CD4-positive, CD25-positive, alpha-beta regulatory T cell (primary cell): Measurements from ENCODE around the gene BDKRB2. TPM values are rescaled to one million over a fixed set of nuclear protein-coding genes. Genes with fewer than 3 reads are reported as not detected.

Experiments
- ATAC-seq, 2 donors: fragments of 150-1000 bp; cut with Tn5 transposase; one replicate each; pipeline ENCODE4 v1.10.0; 2021; ENCODE audit warnings: low read depth in 2 of 2, moderate number of reproducible peaks in 2 of 2, moderate library complexity in 1 of 2
- DNase-seq, 3 donors: peaks; one replicate each; pipeline versions ENCODE4 v3.0.0 to v3.0.0-alpha.2; 2012 to 2022; ENCODE audit warnings: mixed read lengths in 1 of 3
- H3K27ac ChIP-seq: one replicate; pipeline ENCODE4 v1.7.0; 2013; ENCODE audit warnings: mild to moderate bottlenecking, low read length; ENCODE audit not compliant: insufficient read depth, poor library complexity, severe bottlenecking
- H3K27me3 ChIP-seq: one replicate; pipeline ENCODE4 v1.7.0; 2013; ENCODE audit warnings: low read length; ENCODE audit not compliant: control insufficient read depth, insufficient read depth
- H3K36me3 ChIP-seq: one replicate; pipeline ENCODE4 v1.7.0; 2013; ENCODE audit warnings: mild to moderate bottlenecking, low read length, moderate library complexity; ENCODE audit not compliant: control insufficient read depth, insufficient read depth
- H3K4me1 ChIP-seq: 2 replicates; pipeline ENCODE4 v1.7.0; 2013; ENCODE audit warnings: mild to moderate bottlenecking, low read length; ENCODE audit not compliant: insufficient read depth, control insufficient read depth, poor library complexity, severe bottlenecking
- H3K4me3 ChIP-seq: one replicate; pipeline ENCODE4 v1.7.0; 2013; ENCODE audit warnings: low read depth, mild to moderate bottlenecking, low read length, moderate library complexity
- H3K9me3 ChIP-seq, 2 experiments: 1 replicate in 1 of 2; 2 replicates in 1 of 2; pipeline ENCODE4 v1.7.0; 2013; ENCODE audit warnings: low read length in 2 of 2, mild to moderate bottlenecking in 1 of 2, moderate library complexity in 1 of 2; ENCODE audit not compliant: control insufficient read depth in 2 of 2
- H3K27ac Mint-ChIP-seq, 3 donors: one replicate each; pipeline ENCODE4 v1.8.0; 2020 to 2022; ENCODE audit warnings: mild to moderate bottlenecking in 3 of 3, mixed read lengths in 3 of 3, moderate library complexity in 2 of 3
- H3K27me3 Mint-ChIP-seq: one replicate; pipeline ENCODE4 v1.8.0; 2022; ENCODE audit warnings: mild to moderate bottlenecking, mixed read lengths
- H3K36me3 Mint-ChIP-seq: one replicate; pipeline ENCODE4 v1.8.0; 2020; ENCODE audit warnings: mixed read lengths
- H3K4me1 Mint-ChIP-seq, 4 donors: one replicate each; pipeline ENCODE4 v1.8.0; 2020 to 2022; ENCODE audit warnings: mixed read lengths in 4 of 4, mild to moderate bottlenecking in 1 of 4
- H3K4me3 Mint-ChIP-seq, 4 donors: one replicate each; pipeline ENCODE4 v1.8.0; 2020 to 2022; ENCODE audit warnings: mild to moderate bottlenecking in 4 of 4, mixed read lengths in 4 of 4, moderate library complexity in 3 of 4
- H3K9me3 Mint-ChIP-seq, 7 donors: one replicate each; pipeline ENCODE4 v1.8.0; 2020 to 2022; ENCODE audit warnings: mixed read lengths in 7 of 7, mild to moderate bottlenecking in 3 of 7, moderate library complexity in 2 of 7
- polyA plus RNA-seq, 4 donors: library from polyadenylated mRNA; unstranded; fragments of 300-500 nt; fragmentation: Illumina TruSeq; gene quantifications; one replicate each; pipeline ENCODE4 v1.2.3, GENCODE V29; 2021
- total RNA-seq: library from RNA; stranded (reverse); gene quantifications from one replicate; pipeline ENCODE4 v1.2.3, GENCODE V29; 2022

Gene BDKRB2
- total and polyA plus RNA-seq, 5 donors from 2014 or later = not detected

DNA sequence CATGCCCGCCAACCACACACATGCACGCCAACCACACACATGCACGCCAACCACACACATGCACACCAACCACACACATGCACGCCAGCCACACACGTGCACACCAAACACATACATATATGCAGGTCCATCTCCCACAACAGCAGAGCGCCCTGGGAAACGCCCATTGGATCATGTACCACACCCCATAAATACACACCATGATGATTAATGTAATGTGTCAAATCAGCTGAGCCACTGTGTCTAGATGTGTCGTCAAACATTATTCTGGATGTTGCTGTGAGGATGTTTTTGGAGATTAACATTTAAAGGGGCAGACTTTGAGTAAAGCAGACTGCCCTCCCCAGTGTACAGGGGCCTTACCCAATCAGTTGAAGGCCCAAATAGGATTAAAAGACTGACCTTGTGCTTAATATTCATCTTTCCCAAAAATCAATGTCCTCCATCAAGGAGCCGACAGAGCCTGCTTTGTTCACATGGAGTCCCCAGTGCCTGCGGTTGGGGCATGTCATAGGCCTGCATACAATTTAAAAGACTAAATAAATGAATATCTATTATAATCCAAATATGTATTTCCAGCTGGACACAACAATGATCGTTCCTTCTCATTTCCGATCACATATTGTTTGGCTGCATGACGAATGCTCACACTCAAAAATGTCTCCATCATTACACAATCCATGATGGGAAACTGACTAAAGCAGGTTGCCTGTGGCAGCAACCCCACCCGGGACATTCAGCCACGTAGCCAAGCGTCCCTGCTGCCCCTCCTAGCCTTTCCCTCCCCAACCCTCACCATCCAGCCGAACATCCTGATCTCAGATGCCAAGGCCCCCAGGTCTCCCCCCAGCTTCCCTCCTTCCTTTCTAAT lies 23.2 kb upstream of the BDKRB2 start:
- Histone ChIP-seq H3K27me3 (no peaks in the 10 kb centered on the region), H3K27ac (no peak overlapping the region), H3K9me3 (no peaks in the 10 kb centered on the region), H3K4me3 (no peak overlapping the region), H3K36me3 (no peaks in the 10 kb centered on the region), H3K4me1 (no peaks in the 10 kb centered on the region)
- Mint-ChIP-seq H3K4me1 (peaks cover 0 to 1% (median 0%) of the 10 kb centered on the region in 4 donors), H3K9me3 (peaks cover 0 to 3% (median 0%) of the 10 kb centered on the region in 7 donors), H3K27ac (no peak overlapping the region), H3K36me3 (no peaks in the 10 kb centered on the region), H3K4me3 (no peak overlapping the region), H3K27me3 (peaks cover 3% of the 10 kb centered on the region)
- ATAC-seq (no peak), DNase-seq (no peak)

DNA sequence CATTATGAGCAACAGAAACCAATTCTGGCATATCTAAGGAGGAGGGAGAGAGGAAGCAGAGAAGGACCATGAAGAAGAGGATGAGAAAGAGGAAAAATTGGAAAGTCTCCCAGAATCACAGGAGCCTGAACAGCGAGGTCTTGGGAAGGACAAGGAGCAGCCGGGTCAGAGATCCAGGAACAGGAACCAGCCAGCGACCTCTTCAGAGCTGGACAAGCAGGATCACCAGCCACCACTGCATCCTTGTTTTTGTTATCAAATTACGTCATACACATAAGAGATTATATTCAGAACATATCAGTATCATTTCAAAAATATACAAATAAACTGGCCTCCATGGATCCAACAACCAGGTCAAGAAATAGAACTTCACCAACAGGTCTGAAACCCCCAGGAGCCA lies 22.1 kb upstream of the BDKRB2 start:
- Histone ChIP-seq H3K4me1 (no peaks in the 10 kb centered on the region), H3K27me3 (no peaks in the 10 kb centered on the region), H3K27ac (no peak overlapping the region), H3K36me3 (no peaks in the 10 kb centered on the region), H3K9me3 (no peaks in the 10 kb centered on the region), H3K4me3 (no peak overlapping the region)
- H3K27me3 Mint-ChIP-seq = peaks cover 11% of the 10 kb centered on the region
- no peaks in the 10 kb centered on the region for H3K36me3 Mint-ChIP-seq
- H3K27ac Mint-ChIP-seq = no peak overlapping the region
- no peak overlapping the region for H3K4me3 Mint-ChIP-seq
- no peak for DNase-seq
- H3K9me3 Mint-ChIP-seq = peaks cover 0 to 3% (median 0%) of the 10 kb centered on the region in 7 donors
- ATAC-seq = no peak
- H3K4me1 Mint-ChIP-seq = peaks cover 0 to 2% (median under 1%) of the 10 kb centered on the region in 4 donors

DNA sequence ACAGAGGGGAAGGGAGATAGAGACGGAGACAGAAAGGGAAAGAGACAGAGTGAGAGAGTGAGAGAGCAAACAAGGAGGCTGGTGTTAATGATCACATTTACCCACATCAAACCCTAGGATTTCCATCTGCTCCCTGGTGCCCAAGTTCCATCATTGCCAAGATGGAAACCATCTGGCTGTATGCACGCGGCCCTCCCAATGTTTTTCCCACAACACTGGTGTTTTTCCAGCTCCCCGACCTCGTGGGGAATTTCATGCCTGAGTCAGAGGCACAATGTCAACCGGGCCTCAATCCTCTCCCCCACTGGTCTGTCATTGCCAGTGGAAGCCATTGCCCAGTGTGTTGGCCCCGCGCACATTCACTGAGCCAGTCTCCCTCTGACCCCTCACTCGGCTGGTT lies 19.9 kb upstream of the BDKRB2 start:
- no peaks in the 10 kb centered on the region for H3K4me1 ChIP-seq
- Mint-ChIP-seq H3K27me3 (peaks cover 14% of the 10 kb centered on the region), H3K36me3 (no peaks in the 10 kb centered on the region), H3K4me3 (no peak overlapping the region), H3K27ac (no peak overlapping the region), H3K9me3 (peaks cover 0 to 3% (median 0%) of the 10 kb centered on the region in 7 donors), H3K4me1 (peaks cover 0 to 5% (median under 1%) of the 10 kb centered on the region in 4 donors)
- H3K9me3 ChIP-seq = no peaks in the 10 kb centered on the region
- H3K27me3 ChIP-seq = peaks cover 1% of the 10 kb centered on the region
- H3K4me3 ChIP-seq = no peak overlapping the region
- no peak overlapping the region for H3K27ac ChIP-seq
- no peaks in the 10 kb centered on the region for H3K36me3 ChIP-seq
- ATAC-seq = no peak
- no peak for DNase-seq

DNA sequence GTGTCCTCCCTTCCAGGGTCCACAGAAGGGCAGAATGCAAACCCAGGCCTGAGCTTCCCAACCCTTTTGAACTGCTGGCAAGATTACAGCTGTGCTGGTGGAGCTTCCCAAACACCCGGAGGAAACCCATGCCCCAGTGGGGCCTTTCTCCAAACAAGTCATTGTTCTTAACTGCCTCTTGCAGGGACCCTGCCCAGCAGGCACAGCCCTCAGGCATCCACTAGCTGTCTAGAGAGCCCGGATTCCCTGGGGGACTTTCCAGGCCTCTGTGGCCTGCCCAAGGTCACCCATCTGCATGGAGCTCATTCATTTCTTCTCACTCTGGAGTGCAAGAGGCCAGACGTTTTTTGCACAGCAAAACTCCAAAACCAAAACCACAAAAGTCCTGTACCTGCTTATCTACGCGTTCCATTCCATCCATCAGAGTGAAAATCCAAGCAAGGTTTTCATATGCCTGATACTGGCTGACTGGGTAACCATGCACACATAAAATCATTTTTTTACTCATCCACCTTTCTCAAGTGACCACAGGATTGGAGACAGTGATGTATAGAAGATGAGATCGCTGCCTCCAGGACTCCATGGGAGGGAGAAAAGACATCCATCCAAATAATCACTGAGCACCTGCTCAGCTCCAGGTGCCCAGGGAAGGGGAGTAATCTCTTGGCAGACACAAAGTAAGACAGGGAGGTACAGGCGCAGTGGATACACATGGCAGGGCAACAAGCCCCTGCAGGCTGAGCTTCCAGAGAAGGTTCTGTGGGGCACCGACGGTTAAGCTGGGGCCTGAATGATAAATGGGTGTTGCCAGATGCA lies 17.2 kb upstream of the BDKRB2 start:
- H3K27ac Mint-ChIP-seq = peak overlapping the region in 1 of 3 donors; percentile 11
- H3K9me3 Mint-ChIP-seq = peaks cover 0 to 1% (median 0%) of the 10 kb centered on the region in 7 donors
- no peak for DNase-seq
- ATAC-seq = no peak
- peaks cover 2% of the 10 kb centered on the region for H3K27me3 ChIP-seq
- no peak overlapping the region for H3K27ac ChIP-seq
- no peaks in the 10 kb centered on the region for H3K36me3 ChIP-seq
- no peaks in the 10 kb centered on the region for H3K36me3 Mint-ChIP-seq
- no peaks in the 10 kb centered on the region for H3K4me1 ChIP-seq
- no peak overlapping the region for H3K4me3 Mint-ChIP-seq
- H3K4me3 ChIP-seq = no peak overlapping the region
- H3K27me3 Mint-ChIP-seq = peaks cover 18% of the 10 kb centered on the region
- no peaks in the 10 kb centered on the region for H3K9me3 ChIP-seq
- H3K4me1 Mint-ChIP-seq = peaks cover 0 to 5% (median under 1%) of the 10 kb centered on the region in 4 donors

DNA sequence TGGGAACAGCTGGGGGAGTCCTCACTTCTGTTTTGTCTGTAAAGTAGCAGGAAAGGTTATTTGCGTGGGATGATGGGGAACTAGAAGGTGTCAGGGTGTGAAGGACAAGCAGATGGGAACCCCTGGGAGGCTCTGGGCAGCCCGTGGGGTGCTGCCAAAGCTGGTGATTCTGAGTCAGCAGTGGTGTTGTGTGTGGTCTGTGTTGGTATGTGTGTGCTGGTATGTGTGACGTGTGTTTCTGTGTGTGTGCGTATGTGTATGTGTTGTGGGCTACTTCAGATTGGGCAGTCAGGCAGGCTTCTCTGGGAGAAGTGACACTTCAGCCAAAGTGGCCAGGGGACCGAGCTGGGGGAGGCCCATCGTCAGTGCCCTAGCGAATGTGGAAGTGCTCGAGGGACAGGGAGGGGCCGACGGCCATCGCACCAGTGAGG lies 15.3 kb upstream of the BDKRB2 start:
- DNase-seq (no peak), ATAC-seq (no peak)
- peaks cover 18% of the 10 kb centered on the region for H3K27me3 Mint-ChIP-seq

DNA sequence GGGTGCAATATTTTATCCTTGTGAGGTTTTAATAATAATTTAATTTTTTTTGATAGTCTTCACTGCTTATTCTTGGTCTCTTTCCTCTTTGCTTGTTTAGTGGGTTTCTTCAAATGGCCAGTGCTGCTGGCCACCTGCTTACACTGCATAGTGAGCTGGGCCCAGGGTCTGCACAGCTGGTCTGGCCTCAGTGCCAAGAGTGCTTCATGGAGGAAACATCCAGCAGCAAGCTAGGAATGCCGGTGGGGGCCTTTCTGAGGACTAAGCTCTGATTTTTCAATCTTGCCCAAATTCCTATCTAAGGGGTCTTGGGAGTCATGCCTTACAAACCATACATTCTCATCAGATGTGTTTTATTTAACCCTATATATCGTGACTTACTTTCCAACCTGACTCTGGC lies 13.3 kb upstream of the BDKRB2 start:
- Mint-ChIP-seq H3K27ac (no peak overlapping the region), H3K27me3 (peaks cover 17% of the 10 kb centered on the region), H3K4me1 (peaks cover 0 to 5% (median 1%) of the 10 kb centered on the region in 4 donors), H3K9me3 (no peaks in the 10 kb centered on the region), H3K4me3 (no peak overlapping the region), H3K36me3 (no peaks in the 10 kb centered on the region)
- no peak overlapping the region for H3K27ac ChIP-seq
- no peak for ATAC-seq
- no peak overlapping the region for H3K4me3 ChIP-seq
- no peaks in the 10 kb centered on the region for H3K4me1 ChIP-seq
- no peak for DNase-seq
- H3K27me3 ChIP-seq = peaks cover 2% of the 10 kb centered on the region
- H3K9me3 ChIP-seq = no peaks in the 10 kb centered on the region
- H3K36me3 ChIP-seq = no peaks in the 10 kb centered on the region

More for the DNA sequence above, 15.3 kb upstream of the BDKRB2 start:
- no peaks in the 10 kb centered on the region for H3K9me3 ChIP-seq
- no peaks in the 10 kb centered on the region for H3K4me1 ChIP-seq
- no peak overlapping the region for H3K27ac Mint-ChIP-seq
- H3K27ac ChIP-seq = no peak overlapping the region
- no peak overlapping the region for H3K4me3 Mint-ChIP-seq
- no peaks in the 10 kb centered on the region for H3K36me3 ChIP-seq
- peaks cover 0 to 1% (median 0%) of the 10 kb centered on the region in 7 donors for H3K9me3 Mint-ChIP-seq
- H3K36me3 Mint-ChIP-seq = no peaks in the 10 kb centered on the region
- no peak overlapping the region for H3K4me3 ChIP-seq
- H3K27me3 ChIP-seq = peaks cover 2% of the 10 kb centered on the region
- H3K4me1 Mint-ChIP-seq = peaks cover 0 to 5% (median 1%) of the 10 kb centered on the region in 4 donors

DNA sequence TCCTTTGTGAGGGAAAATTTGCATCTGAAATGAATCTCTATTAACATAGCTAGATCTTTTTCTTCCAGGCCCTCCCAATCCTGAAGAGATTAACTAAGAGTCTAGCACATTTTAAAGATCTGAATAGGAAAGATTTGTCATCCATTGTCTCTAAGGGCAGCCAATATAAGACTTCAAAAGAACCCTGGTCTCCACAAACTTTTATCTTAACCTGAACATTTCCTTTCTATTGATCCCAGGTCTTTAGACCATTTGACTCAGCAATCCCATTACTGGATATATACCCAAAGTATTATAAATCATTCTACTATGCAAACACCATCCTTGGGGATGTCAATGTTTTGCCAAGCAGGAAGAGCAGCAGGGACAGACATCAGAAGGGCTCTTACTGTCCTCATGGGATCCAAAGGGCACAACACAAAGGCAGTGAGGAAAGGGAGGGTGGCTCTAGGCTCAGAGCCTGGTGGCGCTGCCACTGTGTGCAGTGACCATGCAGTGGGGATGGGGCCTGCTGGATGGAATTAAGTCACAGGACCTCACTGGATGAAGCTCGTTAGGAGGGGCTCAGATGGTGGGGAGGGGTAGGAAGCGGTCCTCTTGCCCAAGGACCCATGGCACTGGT lies 12.7 kb upstream of the BDKRB2 start:
- ATAC-seq (no peak), DNase-seq (no peak)
- H3K36me3 ChIP-seq = no peaks in the 10 kb centered on the region
- H3K36me3 Mint-ChIP-seq = no peaks in the 10 kb centered on the region
- no peaks in the 10 kb centered on the region for H3K9me3 Mint-ChIP-seq
- H3K27ac Mint-ChIP-seq = no peak overlapping the region
- H3K4me1 Mint-ChIP-seq = peaks cover 0 to 5% (median 1%) of the 10 kb centered on the region in 4 donors
- H3K4me3 Mint-ChIP-seq = no peak overlapping the region
- no peak overlapping the region for H3K4me3 ChIP-seq
- no peaks in the 10 kb centered on the region for H3K4me1 ChIP-seq
- no peak overlapping the region for H3K27ac ChIP-seq
- no peaks in the 10 kb centered on the region for H3K9me3 ChIP-seq
- peaks cover 11% of the 10 kb centered on the region for H3K27me3 Mint-ChIP-seq
- peaks cover 2% of the 10 kb centered on the region for H3K27me3 ChIP-seq
